ENCODE measurements around the gene EXOC2.

DNA sequence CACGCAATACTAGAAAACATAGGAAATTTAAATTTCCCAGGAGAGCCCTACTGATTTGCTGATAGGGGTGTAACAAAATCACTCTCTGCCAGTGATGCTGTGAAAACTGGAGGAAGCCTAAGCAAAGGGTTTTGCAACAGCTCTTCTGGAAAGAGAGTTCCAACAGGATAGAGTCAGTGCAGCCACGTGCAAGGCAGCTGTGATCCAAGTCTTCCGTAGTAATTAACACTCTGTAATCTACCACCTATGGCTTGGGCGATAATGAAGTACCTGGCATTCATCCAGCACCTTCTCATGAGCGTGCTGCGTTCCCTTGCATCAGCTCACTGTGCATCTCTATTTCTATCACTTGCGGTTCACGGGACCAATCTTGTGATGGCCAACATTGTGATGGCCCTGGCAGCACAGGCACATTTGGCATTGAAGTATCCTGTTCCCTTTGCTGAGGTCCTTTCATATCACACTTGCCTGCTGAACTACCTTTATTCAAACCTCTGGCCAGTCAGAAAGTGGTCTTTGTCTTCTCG lies 253.2 kb downstream of the EXOC2 start:
- TF ChIP-seq, protein P1, sequence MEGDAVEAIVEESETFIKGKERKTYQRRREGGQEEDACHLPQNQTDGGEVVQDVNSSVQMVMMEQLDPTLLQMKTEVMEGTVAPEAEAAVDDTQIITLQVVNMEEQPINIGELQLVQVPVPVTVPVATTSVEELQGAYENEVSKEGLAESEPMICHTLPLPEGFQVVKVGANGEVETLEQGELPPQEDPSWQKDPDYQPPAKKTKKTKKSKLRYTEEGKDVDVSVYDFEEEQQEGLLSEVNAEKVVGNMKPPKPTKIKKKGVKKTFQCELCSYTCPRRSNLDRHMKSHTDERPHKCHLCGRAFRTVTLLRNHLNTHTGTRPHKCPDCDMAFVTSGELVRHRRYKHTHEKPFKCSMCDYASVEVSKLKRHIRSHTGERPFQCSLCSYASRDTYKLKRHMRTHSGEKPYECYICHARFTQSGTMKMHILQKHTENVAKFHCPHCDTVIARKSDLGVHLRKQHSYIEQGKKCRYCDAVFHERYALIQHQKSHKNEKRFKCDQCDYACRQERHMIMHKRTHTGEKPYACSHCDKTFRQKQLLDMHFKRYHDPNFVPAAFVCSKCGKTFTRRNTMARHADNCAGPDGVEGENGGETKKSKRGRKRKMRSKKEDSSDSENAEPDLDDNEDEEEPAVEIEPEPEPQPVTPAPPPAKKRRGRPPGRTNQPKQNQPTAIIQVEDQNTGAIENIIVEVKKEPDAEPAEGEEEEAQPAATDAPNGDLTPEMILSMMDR (IDR thresholded peaks at IDR 0.05) = no peak
- TF ChIP-seq POLR2AphosphoS5 (IDR thresholded peaks at IDR 0.05) (no peak), POLR2A (IDR thresholded peaks at IDR 0.05; ENCODE audit: low read depth) (no peak)

All from esophagus muscularis mucosa (tissue), 3 donors.